ENCODE results near the gene WWC1.
"Not testable (repeated sequence)": the region's sequence is repeated elsewhere in the genome, so short reads cannot be mapped to it uniquely, and the experiment has no call there.

The WWC1 gene

GRCh38 chr5:168286386-168286785 lies 5.1 kb upstream of the WWC1 start:
- H3K27ac ChIP-seq (ENCODE audit: insufficient read depth, low read depth, low read length, poor library complexity, severe bottlenecking): no peak overlapping the region
- H3K9me3 ChIP-seq (ENCODE audit: control insufficient read depth, low read length): no peaks in the 10 kb centered on the region
- no peak overlapping the region for H3K4me3 ChIP-seq (ENCODE audit: insufficient read depth, low read depth, low read length)
- H3K27me3 ChIP-seq (ENCODE audit: control insufficient read depth, insufficient read depth, low read length, poor library complexity, severe bottlenecking): no peaks in the 10 kb centered on the region
- WGBS, 2 experiments: 19 to 32% methylated on average over 6 of the region's 6 CpGs
- H3K36me3 ChIP-seq (ENCODE audit: control insufficient read depth, insufficient read depth, low read length): no peaks in the 10 kb centered on the region
- H3K4me1 ChIP-seq (ENCODE audit: control insufficient read depth, insufficient read depth, low read length): no peaks in the 10 kb centered on the region

GRCh38 chr5:168286863-168287262 lies 4.6 kb upstream of the WWC1 start:
- not testable (repeated sequence) for H3K4me3 ChIP-seq (ENCODE audit: insufficient read depth, low read depth, low read length); H3K4me1 ChIP-seq (ENCODE audit: control insufficient read depth, insufficient read depth, low read length); H3K27ac ChIP-seq (ENCODE audit: insufficient read depth, low read depth, low read length, poor library complexity, severe bottlenecking); H3K36me3 ChIP-seq (ENCODE audit: control insufficient read depth, insufficient read depth, low read length); H3K9me3 ChIP-seq (ENCODE audit: control insufficient read depth, low read length); H3K27me3 ChIP-seq (ENCODE audit: control insufficient read depth, insufficient read depth, low read length, poor library complexity, severe bottlenecking)
- WGBS, 2 experiments: 93 to 95% methylated on average over 4 of the region's 5 CpGs

- Histone ChIP-seq H3K4me1 (ENCODE audit: control insufficient read depth, insufficient read depth, low read length) (no peaks in the 10 kb centered on the region), H3K27me3 (ENCODE audit: control insufficient read depth, insufficient read depth, low read length, poor library complexity, severe bottlenecking) (peaks cover 4% of the 10 kb centered on the region), H3K27ac (ENCODE audit: insufficient read depth, low read depth, low read length, poor library complexity, severe bottlenecking) (no peak overlapping the region), H3K9me3 (ENCODE audit: control insufficient read depth, low read length) (no peaks in the 10 kb centered on the region), H3K4me3 (ENCODE audit: insufficient read depth, low read depth, low read length) (no peak overlapping the region), H3K36me3 (ENCODE audit: control insufficient read depth, insufficient read depth, low read length) (no peaks in the 10 kb centered on the region)
- WGBS, 2 experiments: 96 to 97% methylated on average over 4 of the region's 4 CpGs
Measured at GRCh38 chr5:168287362-168287761, 4.1 kb upstream of the WWC1 start.

GRCh38 chr5:168288349-168289245 lies 2.8 kb upstream of the WWC1 start:
- Histone ChIP-seq H3K4me3 (ENCODE audit: insufficient read depth, low read depth, low read length) (no peak overlapping the region), H3K4me1 (ENCODE audit: control insufficient read depth, insufficient read depth, low read length) (peaks cover 6% of the 10 kb centered on the region), H3K36me3 (ENCODE audit: control insufficient read depth, insufficient read depth, low read length) (no peaks in the 10 kb centered on the region), H3K27me3 (ENCODE audit: control insufficient read depth, insufficient read depth, low read length, poor library complexity, severe bottlenecking) (peaks cover 8% of the 10 kb centered on the region), H3K9me3 (ENCODE audit: control insufficient read depth, low read length) (no peaks in the 10 kb centered on the region), H3K27ac (ENCODE audit: insufficient read depth, low read depth, low read length, poor library complexity, severe bottlenecking) (no peak overlapping the region)
- WGBS, 2 experiments: 80 to 83% methylated on average over 22 of the region's 22 CpGs

GRCh38 chr5:168290902-168291341 lies 523 bp upstream of the WWC1 start:
- Histone ChIP-seq H3K4me3 (ENCODE audit: insufficient read depth, low read depth, low read length) (peak overlapping the region; percentile 57), H3K9me3 (ENCODE audit: control insufficient read depth, low read length) (no peaks in the 10 kb centered on the region), H3K36me3 (ENCODE audit: control insufficient read depth, insufficient read depth, low read length) (no peaks in the 10 kb centered on the region), H3K27me3 (ENCODE audit: control insufficient read depth, insufficient read depth, low read length, poor library complexity, severe bottlenecking) (peaks cover 8% of the 10 kb centered on the region), H3K27ac (ENCODE audit: insufficient read depth, low read depth, low read length, poor library complexity, severe bottlenecking) (no peak overlapping the region), H3K4me1 (ENCODE audit: control insufficient read depth, insufficient read depth, low read length) (peaks cover 15% of the 10 kb centered on the region)
- whole genome bisulfite sequencing, 2 experiments: 4 to 7% methylated on average over 6 of the region's 6 CpGs

- H3K4me3 ChIP-seq (ENCODE audit: insufficient read depth, low read depth, low read length): peak overlapping the region; percentile 57
- H3K27me3 ChIP-seq (ENCODE audit: control insufficient read depth, insufficient read depth, low read length, poor library complexity, severe bottlenecking): peaks cover 8% of the 10 kb centered on the region
- no peaks in the 10 kb centered on the region for H3K36me3 ChIP-seq (ENCODE audit: control insufficient read depth, insufficient read depth, low read length)
- no peak overlapping the region for H3K27ac ChIP-seq (ENCODE audit: insufficient read depth, low read depth, low read length, poor library complexity, severe bottlenecking)
- H3K9me3 ChIP-seq (ENCODE audit: control insufficient read depth, low read length): no peaks in the 10 kb centered on the region
- WGBS, 2 experiments: 0 to 1% methylated on average over 64 of the region's 64 CpGs
- H3K4me1 ChIP-seq (ENCODE audit: control insufficient read depth, insufficient read depth, low read length): peaks cover 26% of the 10 kb centered on the region
Measured at GRCh38 chr5:168291964-168292785, 730 bp downstream of the WWC1 start.

GRCh38 chr5:168292786-168293696 lies 1.6 kb downstream of the WWC1 start:
- H3K9me3 ChIP-seq (ENCODE audit: control insufficient read depth, low read length): no peaks in the 10 kb centered on the region
- peaks cover 26% of the 10 kb centered on the region for H3K4me1 ChIP-seq (ENCODE audit: control insufficient read depth, insufficient read depth, low read length)
- H3K36me3 ChIP-seq (ENCODE audit: control insufficient read depth, insufficient read depth, low read length): no peaks in the 10 kb centered on the region
- H3K4me3 ChIP-seq (ENCODE audit: insufficient read depth, low read depth, low read length): peak overlapping the region; percentile 57
- no peak overlapping the region for H3K27ac ChIP-seq (ENCODE audit: insufficient read depth, low read depth, low read length, poor library complexity, severe bottlenecking)
- WGBS, 2 experiments: 46 to 50% methylated on average over 18 of the region's 18 CpGs
- peaks cover 8% of the 10 kb centered on the region for H3K27me3 ChIP-seq (ENCODE audit: control insufficient read depth, insufficient read depth, low read length, poor library complexity, severe bottlenecking)

GRCh38 chr5:168295574-168296201 lies 4.2 kb downstream of the WWC1 start:
- 9 to 15% methylated on average over 12 of the region's 12 CpGs for WGBS, 2 experiments
- peak overlapping the region; percentile 12 for H3K4me3 ChIP-seq (ENCODE audit: insufficient read depth, low read depth, low read length)

GRCh38 chr5:168296682-168297081 lies 5.2 kb downstream of the WWC1 start:
- H3K36me3 ChIP-seq (ENCODE audit: control insufficient read depth, insufficient read depth, low read length): no peaks in the 10 kb centered on the region
- 89 to 98% methylated on average over 2 of the region's 2 CpGs for WGBS, 2 experiments
- H3K4me1 ChIP-seq (ENCODE audit: control insufficient read depth, insufficient read depth, low read length): peaks cover 52% of the 10 kb centered on the region
- no peak overlapping the region for H3K4me3 ChIP-seq (ENCODE audit: insufficient read depth, low read depth, low read length)
- peaks cover 8% of the 10 kb centered on the region for H3K27me3 ChIP-seq (ENCODE audit: control insufficient read depth, insufficient read depth, low read length, poor library complexity, severe bottlenecking)
- no peak overlapping the region for H3K27ac ChIP-seq (ENCODE audit: insufficient read depth, low read depth, low read length, poor library complexity, severe bottlenecking)
- H3K9me3 ChIP-seq (ENCODE audit: control insufficient read depth, low read length): no peaks in the 10 kb centered on the region

More at GRCh38 chr5:168295574-168296201, 4.2 kb downstream of the WWC1 start:
- Histone ChIP-seq H3K27me3 (ENCODE audit: control insufficient read depth, insufficient read depth, low read length, poor library complexity, severe bottlenecking) (peaks cover 8% of the 10 kb centered on the region), H3K27ac (ENCODE audit: insufficient read depth, low read depth, low read length, poor library complexity, severe bottlenecking) (peak overlapping the region; percentile 89), H3K9me3 (ENCODE audit: control insufficient read depth, low read length) (no peaks in the 10 kb centered on the region), H3K36me3 (ENCODE audit: control insufficient read depth, insufficient read depth, low read length) (no peaks in the 10 kb centered on the region), H3K4me1 (ENCODE audit: control insufficient read depth, insufficient read depth, low read length) (peaks cover 46% of the 10 kb centered on the region)

All from ectodermal cell (in vitro differentiated cells).